Gastroesophageal sphincter (tissue), 4 donors: ENCODE results near the gene ZC3H15. TPM values are rescaled to one million over a fixed set of nuclear protein-coding genes. Genes with fewer than 3 reads are reported as not detected.

ENCODE experiments used
- ATAC-seq: fragments of 150-250 bp; one replicate; pipeline ENCODE4 v1.9.1; 2016; ENCODE audit warnings: mild to moderate bottlenecking, moderate library complexity
- H3K27ac ChIP-seq, 4 donors: fragments of 200-600 bp; sonication (generic) in 3 of 4; 1 replicate in 3 of 4; 2 replicates in 1 of 4; pipeline ENCODE4 v1.5.1; 2016 to 2019
- H3K27me3 ChIP-seq: fragments of 200-600 bp; sonication (generic); one replicate; pipeline ENCODE4 v1.5.1; 2019
- H3K36me3 ChIP-seq, 2 donors: fragments of 200-600 bp; sonication (generic); one replicate each; pipeline ENCODE4 v1.5.1; 2019; ENCODE audit warnings: control low read depth in 1 of 2
- H3K4me1 ChIP-seq, 3 donors: fragments of 200-600 bp; sonication (generic); 1 replicate in 2 of 3; 2 replicates in 1 of 3; pipeline ENCODE4 v1.5.1; 2016 to 2019; ENCODE audit warnings: control low read depth in 2 of 3
- H3K4me3 ChIP-seq, 2 donors: fragments of 200-600 bp; sonication (generic); one replicate each; pipeline ENCODE4 v1.5.1; 2019; ENCODE audit warnings: mild to moderate bottlenecking in 1 of 2, moderate library complexity in 1 of 2
- H3K9me3 ChIP-seq, 3 donors: fragments of 200-600 bp; sonication (generic); one replicate each; pipeline ENCODE4 v1.5.1; 2017 to 2019; ENCODE audit warnings: control low read depth in 2 of 3
- CTCF ChIP-seq, 4 experiments: fragments of 200-600 bp in 2 of 4; fragments of 450-650 bp in 2 of 4; sonication (generic) in 1 of 4; IDR thresholded peaks; one replicate each; pipeline ENCODE4 v1.5.1; 2017 to 2019; ENCODE audit warnings: antibody characterized with exemption in 4 of 4, mild to moderate bottlenecking in 2 of 4, moderate library complexity in 2 of 4
- EP300 ChIP-seq: sonication (generic); formaldehyde crosslinking; IDR thresholded peaks from one replicate; pipeline ENCODE4 v1.6.1; 2017; ENCODE audit warnings: antibody characterized with exemption, mild to moderate bottlenecking
- POLR2A ChIP-seq, 2 donors: fragments of 450-650 bp; IDR thresholded peaks; one replicate each; pipeline ENCODE4 v1.6.1; 2017; ENCODE audit warnings: antibody characterized with exemption in 2 of 2, mild to moderate bottlenecking in 2 of 2, moderate library complexity in 1 of 2
- POLR2AphosphoS5 ChIP-seq: sonication (generic); formaldehyde crosslinking; IDR thresholded peaks from one replicate; pipeline ENCODE4 v1.6.1; 2017; ENCODE audit warnings: antibody characterized with exemption
- WGBS, 2 donors: methylation state at CpG; one replicate each; pipeline ENCODE4 v1.1.5; 2018; ENCODE audit warnings: low coverage in 1 of 2; 5-methylcytosine and 5-hydroxymethylcytosine counted together
- total RNA-seq, 4 donors: library from RNA; depleted of rRNA; stranded (reverse); fragments of >200 nt; gene quantifications; one replicate each; pipeline ENCODE4 v1.1.0, GENCODE V29; 2016

Gene ZC3H15
- total RNA-seq, 4 donors from 2014 or later = 46.3 to 74.6 (median 67.4) TPM

- 79 to 87% methylated on average over 2 to 3 of the region's 3 CpGs for WGBS, 2 donors
- Histone ChIP-seq H3K4me3 (no peak overlapping the region), H3K27ac (no peak overlapping the region), H3K36me3 (peaks cover 9 to 72% of the 10 kb centered on the region in 2 donors), H3K9me3 (no peaks in the 10 kb centered on the region), H3K27me3 (no peaks in the 10 kb centered on the region), H3K4me1 (peaks cover 0 to 10% (median 0%) of the 10 kb centered on the region in 3 donors)
- TF ChIP-seq EP300 (no peak), POLR2A (IDR thresholded peaks at IDR 0.05) (no peak), POLR2AphosphoS5 (no peak), CTCF (IDR thresholded peaks at IDR 0.05) (no peak)
- no peak for ATAC-seq
Measured at GRCh38 chr2:186508263-186508662, 22.2 kb downstream of the ZC3H15 start.

GRCh38 chr2:186515376-186515775 lies 29.3 kb downstream of the ZC3H15 start:
- no peak for ATAC-seq
- Histone ChIP-seq H3K27ac (no peak overlapping the region), H3K36me3 (peaks cover 0 to 28% of the 10 kb centered on the region in 2 donors), H3K4me3 (no peak overlapping the region), H3K4me1 (no peaks in the 10 kb centered on the region), H3K27me3 (no peaks in the 10 kb centered on the region), H3K9me3 (no peaks in the 10 kb centered on the region)
- TF ChIP-seq POLR2A (IDR thresholded peaks at IDR 0.05) (no peak), CTCF (IDR thresholded peaks at IDR 0.05) (no peak), POLR2AphosphoS5 (no peak), EP300 (no peak)
- WGBS, 2 donors = 65 to 75% methylated on average over 3 of the region's 3 CpGs

- no peak overlapping the region for H3K4me3 ChIP-seq
- 67 to 100% methylated on average over 1 of the region's 1 CpG for WGBS, 2 donors
- TF ChIP-seq POLR2A (IDR thresholded peaks at IDR 0.05) (no peak), EP300 (no peak), POLR2AphosphoS5 (no peak), CTCF (IDR thresholded peaks at IDR 0.05) (no peak)
- H3K36me3 ChIP-seq = peaks cover 0 to 33% of the 10 kb centered on the region in 2 donors
- H3K9me3 ChIP-seq = no peaks in the 10 kb centered on the region
- no peak for ATAC-seq
- H3K4me1 ChIP-seq = no peaks in the 10 kb centered on the region
- no peaks in the 10 kb centered on the region for H3K27me3 ChIP-seq
- no peak overlapping the region for H3K27ac ChIP-seq
Measured at GRCh38 chr2:186516396-186516795, 30.3 kb downstream of the ZC3H15 start.

DNA sequence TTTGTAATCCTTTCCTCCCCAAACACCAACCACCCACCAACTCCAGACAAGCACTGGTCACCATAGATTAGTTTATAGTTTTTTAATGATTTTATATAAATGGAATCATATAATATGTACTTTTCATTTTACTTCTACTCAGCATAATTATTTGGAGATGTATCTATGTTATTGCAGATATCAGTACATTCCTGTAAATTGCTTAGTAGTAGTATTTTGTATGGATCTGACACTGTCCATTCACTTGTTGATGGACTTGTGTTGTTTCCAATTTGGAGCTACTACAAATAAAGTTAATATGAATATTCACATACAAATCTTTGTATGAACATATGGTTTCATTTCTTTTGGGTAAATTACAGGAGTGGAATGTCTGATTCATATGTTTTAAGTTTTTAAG lies 31.0 kb downstream of the ZC3H15 start:
- no peak for ATAC-seq
- H3K9me3 ChIP-seq = no peaks in the 10 kb centered on the region
- TF ChIP-seq POLR2AphosphoS5 (no peak), POLR2A (IDR thresholded peaks at IDR 0.05) (no peak), CTCF (IDR thresholded peaks at IDR 0.05) (no peak), EP300 (no peak)
- peaks cover 0 to 2% (median 0%) of the 10 kb centered on the region in 3 donors for H3K4me1 ChIP-seq
- no peaks in the 10 kb centered on the region for H3K27me3 ChIP-seq
- H3K36me3 ChIP-seq = peaks cover 0 to 37% of the 10 kb centered on the region in 2 donors
- H3K27ac ChIP-seq = no peak overlapping the region
- H3K4me3 ChIP-seq = no peak overlapping the region

- no peak overlapping the region for H3K4me3 ChIP-seq
- 86 to 88% methylated on average over 3 to 4 of the region's 4 CpGs for WGBS, 2 donors
- no peaks in the 10 kb centered on the region for H3K9me3 ChIP-seq
- H3K27ac ChIP-seq = no peak overlapping the region
- ATAC-seq = no peak
- no peaks in the 10 kb centered on the region for H3K27me3 ChIP-seq
- H3K4me1 ChIP-seq = peaks cover 0 to 13% (median 0%) of the 10 kb centered on the region in 3 donors
- TF ChIP-seq EP300 (no peak), POLR2A (IDR thresholded peaks at IDR 0.05) (no peak)
- peaks cover 0 to 36% of the 10 kb centered on the region in 2 donors for H3K36me3 ChIP-seq
Measured at GRCh38 chr2:186518291-186518690, 32.2 kb downstream of the ZC3H15 start.
